Activated naive CD8-positive, alpha-beta T cell treated with anti-CD3 and anti-CD28 coated beads for 36 hours (primary cell): ENCODE measurements around the gene CD52. TPM values are rescaled to one million over a fixed set of nuclear protein-coding genes. Genes with fewer than 3 reads are reported as not detected.
"Not testable (repeated sequence)": the region's sequence is repeated elsewhere in the genome, so short reads cannot be mapped to it uniquely, and the experiment has no call there.

Experiments used
- DNase-seq: peaks from one replicate; pipeline ENCODE4 v3.0.0; 2021
- H3K27ac Mint-ChIP-seq: one replicate; pipeline ENCODE4 v1.8.0; 2022; ENCODE audit warnings: mild to moderate bottlenecking, moderate library complexity, mixed read lengths
- H3K27me3 Mint-ChIP-seq: one replicate; pipeline ENCODE4 v1.8.0; 2022; ENCODE audit warnings: mild to moderate bottlenecking, mixed read lengths
- H3K36me3 Mint-ChIP-seq: one replicate; pipeline ENCODE4 v1.8.0; 2021; ENCODE audit warnings: mild to moderate bottlenecking, mixed read lengths
- H3K4me1 Mint-ChIP-seq: one replicate; pipeline ENCODE4 v1.8.0; 2021; ENCODE audit warnings: mixed read lengths
- H3K4me3 Mint-ChIP-seq: one replicate; pipeline ENCODE4 v1.8.0; 2022; ENCODE audit warnings: mild to moderate bottlenecking, moderate library complexity, mixed read lengths
- H3K9me3 Mint-ChIP-seq: one replicate; pipeline ENCODE4 v1.8.0; 2022; ENCODE audit warnings: mixed read lengths
- total RNA-seq, 2 experiments: library from RNA; stranded (reverse); gene quantifications; one replicate each; pipeline ENCODE4 v1.2.3, GENCODE V29; 2021

CD52 gene
- total RNA-seq, 2 experiments from 2014 or later = 263 to 278 TPM

DNA sequence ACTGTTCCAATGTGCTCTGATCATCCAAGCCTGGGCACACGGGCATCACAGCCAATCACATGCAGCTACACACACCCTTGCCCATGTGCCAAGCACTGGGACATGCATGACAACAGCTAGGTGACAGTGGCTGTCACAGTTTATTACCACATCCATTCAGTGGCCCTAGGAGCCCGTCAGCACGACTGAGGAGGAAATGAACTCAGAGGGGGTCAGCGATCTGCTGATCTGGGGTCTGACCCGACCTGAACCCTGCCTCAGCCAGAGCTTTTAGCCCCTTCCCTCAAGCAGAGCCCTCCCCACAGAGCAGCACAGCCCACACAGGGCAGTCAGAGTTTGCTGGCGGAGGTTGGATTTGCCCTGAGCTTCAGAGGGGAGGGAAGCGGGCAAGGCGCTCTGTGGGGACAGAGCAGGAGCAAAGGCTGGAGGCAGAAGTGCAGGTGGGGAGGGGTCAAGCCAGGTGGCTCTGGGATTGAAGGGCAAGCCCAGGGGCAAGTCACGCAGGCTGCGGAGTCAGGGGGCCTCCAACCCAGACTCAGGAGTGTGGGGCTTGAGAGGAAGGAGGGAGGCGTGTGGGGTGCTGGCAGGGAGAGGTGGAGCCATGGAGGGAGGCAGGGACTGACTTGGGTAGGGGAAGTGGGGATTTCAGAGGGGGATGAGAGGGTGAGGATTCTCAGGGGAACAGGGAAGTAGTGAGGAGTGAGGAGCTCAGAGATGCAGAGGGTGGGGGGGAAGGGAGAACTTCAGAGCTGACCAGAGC, 27.5 kb upstream of the CD52 start:
- H3K27ac Mint-ChIP-seq = peak overlapping the region; percentile 97
- H3K9me3 Mint-ChIP-seq = no peaks in the 10 kb centered on the region
- H3K4me1 Mint-ChIP-seq = peaks cover 63% of the 10 kb centered on the region
- H3K4me3 Mint-ChIP-seq = peak overlapping the region; percentile 62
- H3K27me3 Mint-ChIP-seq = no peaks in the 10 kb centered on the region
- DNase-seq = no peak
- peaks cover 21% of the 10 kb centered on the region for H3K36me3 Mint-ChIP-seq

- H3K27me3 Mint-ChIP-seq = no peaks in the 10 kb centered on the region
- no peak for DNase-seq
- H3K9me3 Mint-ChIP-seq = no peaks in the 10 kb centered on the region
- H3K36me3 Mint-ChIP-seq = peaks cover 20% of the 10 kb centered on the region
- H3K4me1 Mint-ChIP-seq = peaks cover 61% of the 10 kb centered on the region
- H3K4me3 Mint-ChIP-seq = no peak overlapping the region
- peak overlapping the region; percentile 97 for H3K27ac Mint-ChIP-seq
Observed at GRCh38 chr1:26290882-26291261, 26.9 kb upstream of the CD52 start.

- Mint-ChIP-seq H3K27me3 (no peaks in the 10 kb centered on the region), H3K36me3 (peaks cover 24% of the 10 kb centered on the region), H3K9me3 (no peaks in the 10 kb centered on the region), H3K4me1 (peaks cover 61% of the 10 kb centered on the region), H3K27ac (peak overlapping the region; percentile 97), H3K4me3 (no peak overlapping the region)
- DNase-seq = no peak
Observed at GRCh38 chr1:26291433-26291832, 26.3 kb upstream of the CD52 start.

GRCh38 chr1:26291939-26292338, 25.8 kb upstream of the CD52 start:
- H3K27ac Mint-ChIP-seq = peak overlapping the region; percentile 97
- H3K27me3 Mint-ChIP-seq = no peaks in the 10 kb centered on the region
- no peaks in the 10 kb centered on the region for H3K9me3 Mint-ChIP-seq
- DNase-seq = no peak
- peaks cover 56% of the 10 kb centered on the region for H3K4me1 Mint-ChIP-seq
- H3K4me3 Mint-ChIP-seq = no peak overlapping the region
- H3K36me3 Mint-ChIP-seq = peaks cover 24% of the 10 kb centered on the region

DNA sequence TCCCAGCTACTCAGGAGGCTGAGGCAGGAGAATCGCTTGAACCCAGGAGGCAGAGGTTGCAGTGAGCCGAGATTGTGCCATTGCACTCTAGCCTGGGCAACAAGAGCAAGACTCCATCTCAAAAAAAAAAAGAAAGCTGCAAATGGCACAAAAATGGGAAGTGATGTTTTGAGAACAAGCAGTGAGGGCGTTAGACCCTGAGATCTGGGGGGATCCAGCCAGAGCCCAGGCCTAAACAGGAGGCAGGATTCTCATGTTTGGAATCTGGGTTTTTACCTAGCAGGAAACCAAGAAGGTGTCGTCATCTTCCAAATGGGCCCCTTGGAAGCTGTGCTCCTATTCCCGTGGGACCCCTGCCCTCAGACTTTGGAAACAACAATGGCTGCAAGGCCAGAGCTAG, 25.0 kb upstream of the CD52 start:
- not testable (repeated sequence) for H3K4me3 Mint-ChIP-seq, DNase-seq, H3K27me3 Mint-ChIP-seq, H3K9me3 Mint-ChIP-seq, H3K27ac Mint-ChIP-seq
- Mint-ChIP-seq H3K4me1 (peaks cover 48% of the 10 kb centered on the region), H3K36me3 (peaks cover 22% of the 10 kb centered on the region)

DNA sequence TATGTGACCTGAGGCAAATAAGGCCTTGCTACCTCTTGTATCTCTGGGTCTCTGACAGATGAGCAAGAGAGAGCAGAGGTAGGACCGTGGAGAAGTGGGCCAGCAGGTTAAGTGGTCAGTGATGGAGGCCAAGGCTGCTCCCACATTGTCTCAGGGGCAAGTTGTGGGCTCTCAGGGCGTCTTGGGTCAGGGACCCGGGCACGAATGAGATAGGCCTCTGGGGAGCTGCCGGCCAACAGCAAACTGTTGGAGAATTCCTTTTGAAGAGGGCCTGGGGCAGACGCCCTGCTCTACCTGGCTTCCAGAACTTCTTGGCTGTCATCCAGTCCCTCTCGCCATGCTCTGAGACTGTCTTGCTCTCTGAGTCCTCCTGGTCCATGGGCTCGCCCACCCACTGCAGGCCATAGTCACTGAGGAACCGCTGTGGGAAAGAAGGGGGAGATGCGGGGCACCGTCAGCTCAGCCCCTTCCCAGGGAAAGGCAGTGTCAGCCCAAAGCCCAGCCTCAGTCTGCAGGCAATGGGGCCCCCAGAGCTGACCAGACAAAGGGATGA, 23.8 kb upstream of the CD52 start:
- H3K27ac Mint-ChIP-seq = no peak overlapping the region
- DNase-seq = no peak
- H3K4me1 Mint-ChIP-seq = peaks cover 35% of the 10 kb centered on the region
- no peaks in the 10 kb centered on the region for H3K27me3 Mint-ChIP-seq
- no peaks in the 10 kb centered on the region for H3K9me3 Mint-ChIP-seq
- no peak overlapping the region for H3K4me3 Mint-ChIP-seq
- H3K36me3 Mint-ChIP-seq = peaks cover 22% of the 10 kb centered on the region

DNA sequence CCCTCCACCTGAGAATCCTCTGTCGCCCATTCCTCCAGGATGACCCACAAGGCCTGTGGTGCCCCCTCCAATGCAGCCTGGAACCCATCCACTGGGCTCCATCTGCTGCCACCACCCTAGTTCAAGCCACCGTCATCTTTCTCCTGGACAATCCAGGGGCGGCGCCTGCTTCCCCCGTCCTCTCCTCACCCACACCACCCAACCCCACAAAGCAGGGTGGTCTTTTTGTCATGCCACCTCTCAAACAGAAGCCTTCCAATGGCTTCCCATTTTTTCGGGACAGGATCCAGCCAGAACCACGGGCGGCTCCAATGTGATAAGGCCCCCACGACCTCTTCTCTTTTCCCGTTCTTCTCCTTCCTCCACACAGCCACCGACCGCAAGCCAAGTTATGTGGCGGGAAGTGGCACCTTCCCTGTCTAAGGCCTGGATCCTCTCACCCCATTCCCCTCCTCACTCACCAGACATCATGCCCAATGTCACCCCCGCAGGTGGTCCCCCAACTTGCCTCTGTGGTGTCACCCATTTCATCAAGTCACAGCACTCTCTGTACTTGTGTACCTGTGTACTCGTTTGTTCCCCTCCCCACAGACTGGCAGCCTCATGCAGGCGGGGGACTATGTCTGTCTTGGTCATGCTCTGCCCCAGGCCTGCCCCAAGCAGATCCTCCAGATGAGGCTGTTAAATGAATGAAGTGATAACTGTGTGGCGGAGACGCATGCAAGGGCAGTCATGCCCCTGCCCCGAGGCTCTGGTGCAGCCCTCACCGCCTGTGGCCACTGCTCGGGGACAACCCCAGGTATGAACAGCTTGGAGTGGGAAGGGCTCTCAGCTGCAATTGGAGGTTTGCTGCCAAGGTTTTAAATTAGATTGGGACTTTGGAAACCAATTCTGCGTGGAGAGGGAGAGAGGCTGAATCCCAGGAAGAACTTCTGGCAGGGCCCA, 22.3 kb upstream of the CD52 start:
- H3K4me3 Mint-ChIP-seq = no peak overlapping the region
- H3K27ac Mint-ChIP-seq = no peak overlapping the region
- DNase-seq = no peak
- H3K4me1 Mint-ChIP-seq = peaks cover 21% of the 10 kb centered on the region
- no peaks in the 10 kb centered on the region for H3K27me3 Mint-ChIP-seq
- no peaks in the 10 kb centered on the region for H3K9me3 Mint-ChIP-seq
- peaks cover 15% of the 10 kb centered on the region for H3K36me3 Mint-ChIP-seq

GRCh38 chr1:26296340-26297056, 21.3 kb upstream of the CD52 start:
- Mint-ChIP-seq H3K36me3 (peaks cover 15% of the 10 kb centered on the region), H3K27me3 (no peaks in the 10 kb centered on the region), H3K4me3 (no peak overlapping the region), H3K9me3 (no peaks in the 10 kb centered on the region), H3K4me1 (peaks cover 13% of the 10 kb centered on the region), H3K27ac (no peak overlapping the region)
- DNase-seq = no peak

DNA sequence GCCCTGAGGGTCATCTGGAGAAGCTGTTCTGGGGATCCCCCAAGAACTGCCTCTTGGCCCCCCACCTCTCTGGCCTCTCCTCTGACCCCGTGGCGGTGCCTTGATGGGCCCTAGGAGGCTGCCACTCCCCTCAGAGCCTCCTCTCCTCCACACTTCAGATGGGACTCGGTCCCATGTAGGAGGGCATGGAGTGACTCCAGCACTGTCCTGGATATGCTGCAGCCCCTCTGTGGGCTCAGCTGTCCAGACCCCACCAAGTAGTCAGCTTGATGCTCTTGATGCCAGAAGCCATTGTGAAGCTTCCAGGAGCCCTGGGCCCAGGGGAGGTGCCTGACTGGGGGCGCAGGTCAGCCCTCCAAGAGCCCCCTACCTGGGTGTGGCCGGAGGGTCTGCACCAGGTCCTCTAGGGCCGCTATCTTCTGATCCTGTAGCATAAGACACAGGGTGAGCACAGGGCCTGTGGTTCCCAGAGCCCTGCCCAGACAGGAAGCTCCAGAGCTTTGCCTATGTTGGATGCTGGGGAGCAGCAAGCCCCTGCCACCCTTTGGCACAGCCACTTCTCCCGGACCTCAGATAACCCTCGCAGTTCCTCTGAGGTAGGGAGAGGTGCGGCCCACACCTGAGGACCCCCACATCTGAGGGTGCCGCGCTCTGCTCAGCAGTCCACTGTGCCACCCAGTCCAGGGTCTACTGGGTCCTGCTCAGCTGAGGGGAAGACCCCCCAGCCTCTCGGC, 20.5 kb upstream of the CD52 start:
- Mint-ChIP-seq H3K27ac (no peak overlapping the region), H3K4me1 (peaks cover 6% of the 10 kb centered on the region), H3K36me3 (peaks cover 9% of the 10 kb centered on the region)

GRCh38 chr1:26297791-26298124, 20.0 kb upstream of the CD52 start:
- H3K4me1 Mint-ChIP-seq = peaks cover 5% of the 10 kb centered on the region

More for the DNA sequence above, 20.5 kb upstream of the CD52 start:
- no peaks in the 10 kb centered on the region for H3K27me3 Mint-ChIP-seq
- DNase-seq = no peak
- no peak overlapping the region for H3K4me3 Mint-ChIP-seq
- H3K9me3 Mint-ChIP-seq = no peaks in the 10 kb centered on the region

DNA sequence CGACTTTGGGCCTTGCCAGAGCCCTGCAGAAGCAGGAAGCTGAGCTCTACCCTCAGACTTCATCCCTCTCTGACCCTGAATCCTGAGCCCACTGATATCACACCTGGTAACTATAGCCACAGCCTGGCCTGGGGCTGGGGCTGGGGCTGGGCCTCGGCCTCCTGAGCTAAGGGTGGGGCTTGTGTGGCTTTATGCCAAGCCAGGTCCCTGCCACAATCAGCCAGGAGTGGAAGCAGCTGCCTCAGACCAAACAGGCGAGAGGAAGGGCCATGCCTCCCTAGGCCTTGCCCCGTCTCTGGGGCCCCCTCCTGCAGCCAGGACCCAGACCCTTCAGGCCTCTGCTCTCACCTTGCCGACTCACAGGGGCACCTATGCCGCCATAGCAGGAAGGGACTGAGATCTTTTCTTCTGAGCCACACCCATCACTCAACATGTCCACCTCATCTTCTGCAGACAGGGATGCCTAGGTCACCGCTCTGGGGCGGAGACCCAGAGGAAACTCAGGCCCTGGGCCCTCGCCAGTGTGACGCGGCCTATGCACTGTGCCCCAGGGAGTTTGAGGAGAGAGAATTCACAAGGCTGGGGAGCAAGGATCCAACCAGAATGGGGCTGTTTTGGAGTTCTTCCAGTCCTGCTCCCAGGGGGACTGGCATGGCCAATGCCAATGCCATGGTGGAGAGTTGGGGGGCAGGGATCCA, 17.0 kb upstream of the CD52 start:
- H3K36me3 Mint-ChIP-seq = peaks cover 5% of the 10 kb centered on the region
- peaks cover 12% of the 10 kb centered on the region for H3K4me1 Mint-ChIP-seq
- DNase-seq = no peak
- no peaks in the 10 kb centered on the region for H3K9me3 Mint-ChIP-seq
- no peak overlapping the region for H3K4me3 Mint-ChIP-seq
- H3K27me3 Mint-ChIP-seq = no peaks in the 10 kb centered on the region
- no peak overlapping the region for H3K27ac Mint-ChIP-seq

More at GRCh38 chr1:26297791-26298124, 20.0 kb upstream of the CD52 start:
- Mint-ChIP-seq H3K36me3 (peaks cover 8% of the 10 kb centered on the region), H3K9me3 (no peaks in the 10 kb centered on the region), H3K27me3 (no peaks in the 10 kb centered on the region), H3K4me3 (no peak overlapping the region), H3K27ac (no peak overlapping the region)
- no peak for DNase-seq

DNA sequence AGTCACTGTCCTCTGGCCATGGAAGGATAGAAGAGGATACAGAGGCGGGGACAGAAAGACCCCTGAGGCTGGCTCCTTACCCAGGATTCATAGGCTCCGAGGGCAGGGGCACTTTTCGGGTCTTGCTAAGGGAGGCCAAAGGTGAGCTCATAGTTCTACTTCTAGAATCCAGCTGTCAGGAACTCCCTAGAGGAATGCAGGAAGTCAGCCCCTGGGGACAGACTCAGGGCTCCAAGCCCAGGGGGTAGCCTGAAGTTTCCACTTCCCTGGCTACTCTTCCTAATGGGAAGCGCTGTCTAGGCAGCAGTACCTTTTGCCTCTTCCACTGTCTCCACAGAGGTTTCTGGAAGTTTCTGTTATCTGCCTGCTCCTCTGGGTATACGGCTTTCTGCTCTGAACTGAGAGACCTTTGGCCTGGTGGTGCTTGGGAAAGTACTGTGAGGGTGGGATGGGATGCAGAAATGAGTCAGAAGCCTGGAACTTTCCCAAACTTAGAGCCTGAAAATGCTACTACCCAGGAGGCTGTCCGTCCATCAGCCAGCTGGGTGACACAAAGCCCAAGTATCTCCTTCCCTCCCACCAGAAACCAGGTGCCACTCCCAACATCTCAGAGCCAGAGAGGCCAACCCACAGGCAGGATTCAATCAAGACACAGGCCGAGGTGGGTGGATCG, 14.9 kb upstream of the CD52 start:
- Mint-ChIP-seq H3K4me1 (peaks cover 21% of the 10 kb centered on the region), H3K27me3 (no peaks in the 10 kb centered on the region), H3K27ac (no peak overlapping the region), H3K36me3 (no peaks in the 10 kb centered on the region), H3K4me3 (no peak overlapping the region), H3K9me3 (no peaks in the 10 kb centered on the region)
- no peak for DNase-seq

DNA sequence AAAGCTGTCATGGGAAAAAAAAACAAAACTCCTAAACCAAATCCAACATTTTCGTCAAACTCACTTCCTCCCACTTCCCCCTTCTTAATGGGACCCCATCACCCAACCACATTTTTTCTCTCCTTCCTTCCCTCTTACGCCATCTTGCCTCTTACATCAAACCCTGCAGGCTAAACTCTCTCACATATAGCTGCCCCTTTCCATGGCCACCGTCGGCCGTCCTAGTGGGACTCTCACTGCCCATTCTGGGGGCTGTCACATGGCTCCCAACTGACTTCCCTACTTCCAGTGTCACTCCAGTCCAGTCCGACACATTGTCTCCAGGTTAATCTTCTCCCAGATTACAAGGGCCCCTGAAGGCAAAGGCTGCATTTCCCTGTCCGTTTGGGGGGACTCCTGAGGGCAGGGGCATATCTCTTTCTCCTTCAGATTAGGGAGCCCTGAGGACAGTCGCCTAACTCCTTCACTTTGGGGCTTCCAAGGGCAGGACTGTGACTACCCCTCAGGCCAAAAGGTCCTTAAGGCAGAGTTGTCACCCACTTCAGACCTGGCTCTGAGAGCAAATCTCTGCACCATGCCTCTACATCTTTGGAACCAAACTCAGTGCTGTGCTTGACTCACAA, 12.0 kb upstream of the CD52 start:
- Mint-ChIP-seq H3K4me1 (peaks cover 29% of the 10 kb centered on the region), H3K27me3 (no peaks in the 10 kb centered on the region), H3K9me3 (no peaks in the 10 kb centered on the region), H3K27ac (peak overlapping the region; percentile 94), H3K4me3 (peak overlapping the region; percentile 99), H3K36me3 (no peaks in the 10 kb centered on the region)
- DNase-seq = no peak
